ENCODE data around the gene UROD. TPM values are rescaled to one million over a fixed set of nuclear protein-coding genes. Genes with fewer than 3 reads are reported as not detected.
"Not testable (repeated sequence)": the region's sequence is repeated elsewhere in the genome, so short reads cannot be mapped to it uniquely, and the experiment has no call there.

UROD gene
- total RNA-seq, 1 donor: 114 TPM

DNA sequence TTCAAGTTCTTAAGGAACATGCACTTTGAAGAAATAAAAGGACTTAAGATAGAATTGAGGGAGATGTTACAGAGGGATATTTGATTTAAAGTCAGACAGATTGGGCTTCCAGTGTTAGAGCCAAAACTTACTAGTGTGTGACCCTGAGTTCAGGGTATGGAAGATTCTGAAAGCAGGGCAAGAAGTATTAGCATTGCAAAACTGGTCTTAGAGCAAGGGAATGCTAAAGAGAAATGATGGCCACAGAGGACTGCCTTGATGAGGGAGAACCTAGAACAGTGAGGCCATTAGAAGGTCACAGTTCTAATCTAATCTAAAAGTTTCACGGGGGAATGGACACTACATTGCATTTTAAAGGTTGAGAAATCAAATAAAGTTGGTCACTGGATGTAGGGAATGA, 45.5 kb downstream of the UROD start:
- no peak overlapping the region for H3K4me3 ChIP-seq (ENCODE audit: low read depth, low read length)
- no peak for DNase-seq (ENCODE audit: low read depth)
- TF ChIP-seq, protein P1, sequence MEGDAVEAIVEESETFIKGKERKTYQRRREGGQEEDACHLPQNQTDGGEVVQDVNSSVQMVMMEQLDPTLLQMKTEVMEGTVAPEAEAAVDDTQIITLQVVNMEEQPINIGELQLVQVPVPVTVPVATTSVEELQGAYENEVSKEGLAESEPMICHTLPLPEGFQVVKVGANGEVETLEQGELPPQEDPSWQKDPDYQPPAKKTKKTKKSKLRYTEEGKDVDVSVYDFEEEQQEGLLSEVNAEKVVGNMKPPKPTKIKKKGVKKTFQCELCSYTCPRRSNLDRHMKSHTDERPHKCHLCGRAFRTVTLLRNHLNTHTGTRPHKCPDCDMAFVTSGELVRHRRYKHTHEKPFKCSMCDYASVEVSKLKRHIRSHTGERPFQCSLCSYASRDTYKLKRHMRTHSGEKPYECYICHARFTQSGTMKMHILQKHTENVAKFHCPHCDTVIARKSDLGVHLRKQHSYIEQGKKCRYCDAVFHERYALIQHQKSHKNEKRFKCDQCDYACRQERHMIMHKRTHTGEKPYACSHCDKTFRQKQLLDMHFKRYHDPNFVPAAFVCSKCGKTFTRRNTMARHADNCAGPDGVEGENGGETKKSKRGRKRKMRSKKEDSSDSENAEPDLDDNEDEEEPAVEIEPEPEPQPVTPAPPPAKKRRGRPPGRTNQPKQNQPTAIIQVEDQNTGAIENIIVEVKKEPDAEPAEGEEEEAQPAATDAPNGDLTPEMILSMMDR (IDR thresholded peaks at IDR 0.05; ENCODE audit: insufficient read depth, low read length): no peak

DNA sequence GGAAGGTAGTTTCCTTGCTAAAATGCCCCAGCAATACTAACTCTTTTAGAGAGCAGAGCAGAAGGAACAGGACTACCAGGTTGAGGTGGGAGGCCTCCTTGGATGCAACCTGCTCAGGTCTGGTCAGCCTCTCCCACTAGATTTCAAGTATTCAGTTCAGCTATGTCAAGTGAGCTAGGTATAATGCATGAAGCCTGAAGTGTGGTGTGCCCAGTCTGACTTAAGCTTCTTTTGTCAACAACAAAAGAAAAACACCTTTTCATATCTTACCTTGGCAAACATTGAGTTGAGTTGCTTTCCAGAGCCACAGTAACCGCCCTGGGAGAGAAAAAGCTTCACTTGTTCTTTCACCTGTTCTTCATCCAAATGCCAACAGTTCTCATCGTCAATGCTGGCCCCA, 47.8 kb downstream of the UROD start:
- DNase-seq (ENCODE audit: low read depth): no peak
- H3K4me3 ChIP-seq (ENCODE audit: low read depth, low read length): no peak overlapping the region
- TF ChIP-seq, protein P1 (IDR thresholded peaks at IDR 0.05; ENCODE audit: insufficient read depth, low read length): no peak

DNA sequence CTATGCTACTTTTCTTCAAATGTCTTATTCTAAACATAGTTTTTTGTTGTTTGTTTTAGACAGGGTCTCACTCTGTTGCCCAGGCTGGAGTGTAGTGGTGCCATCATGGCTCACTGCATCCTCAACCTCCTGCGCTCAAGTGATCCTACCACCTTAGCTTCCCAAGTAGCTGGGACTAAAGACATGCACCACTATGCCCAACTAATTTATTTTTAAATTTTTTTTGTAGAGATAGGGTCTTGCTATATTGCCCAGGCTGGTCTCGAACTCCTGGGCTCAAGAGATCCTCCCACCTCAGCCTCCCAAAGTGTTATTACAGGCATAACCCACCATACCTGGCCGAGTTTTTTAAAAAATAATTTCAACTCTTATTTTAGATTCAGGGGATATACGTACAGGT, 50.4 kb downstream of the UROD start:
- not testable (repeated sequence) for H3K4me3 ChIP-seq (ENCODE audit: low read depth, low read length); DNase-seq (ENCODE audit: low read depth)

DNA sequence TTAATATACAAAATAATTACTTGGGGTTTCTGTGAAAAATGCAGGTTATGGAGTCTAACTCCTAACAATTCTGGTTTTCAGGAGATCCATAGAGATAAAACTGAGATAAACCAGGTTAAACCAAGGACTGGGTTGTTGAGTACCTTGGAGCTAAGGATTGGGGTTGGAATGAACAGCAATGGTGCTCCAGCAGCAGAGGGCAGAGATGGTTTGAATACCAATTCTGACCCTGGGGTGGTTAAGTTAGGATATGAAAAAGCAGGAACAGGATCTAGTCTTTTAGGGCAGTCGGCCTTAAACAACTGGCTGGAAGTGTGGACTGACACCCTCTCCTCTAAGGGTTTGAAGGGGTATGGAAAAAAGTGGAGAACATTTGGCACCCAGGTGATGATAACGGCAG, 53.0 kb downstream of the UROD start:
- no peak for DNase-seq (ENCODE audit: low read depth)
- TF ChIP-seq, protein P1 (IDR thresholded peaks at IDR 0.05; ENCODE audit: insufficient read depth, low read length): no peak
- no peak overlapping the region for H3K4me3 ChIP-seq (ENCODE audit: low read depth, low read length)

Other genes with a start within 250 kb of the UROD start
- 894 and 2,421 TPM in 2 replicates for gene RPS8, start 236.7 kb upstream of the UROD start, total RNA-seq (ENCODE audit: low replicate concordance)
- 0.09 TPM in 1 of 2 replicates, not detected in the other for gene BEST4, start 224.1 kb upstream of the UROD start, total RNA-seq (ENCODE audit: low replicate concordance)
- 28.8 and 36.1 TPM in 2 replicates for gene PLK3, start 211.9 kb upstream of the UROD start, total RNA-seq (ENCODE audit: low replicate concordance)
- gene DYNLT4, start 204.9 kb upstream of the UROD start, total RNA-seq (ENCODE audit: low replicate concordance): 1.2 TPM in 1 of 2 replicates, not detected in the other
- 5.2 and 5.4 TPM in 2 replicates for gene BTBD19, start 203.7 kb upstream of the UROD start, total RNA-seq (ENCODE audit: low replicate concordance)
- gene PTCH2, start 169.0 kb upstream of the UROD start, total RNA-seq (ENCODE audit: low replicate concordance): 0.36 and 0.57 TPM in 2 replicates
- 39.0 and 43.4 TPM in 2 replicates for gene EIF2B3, start 25.7 kb upstream of the UROD start, total RNA-seq (ENCODE audit: low replicate concordance)
- 28.5 and 161 TPM in 2 replicates for gene HECTD3, start 930 bp upstream of the UROD start, total RNA-seq (ENCODE audit: low replicate concordance)
- gene ZSWIM5, start 194.4 kb downstream of the UROD start, total RNA-seq (ENCODE audit: low replicate concordance): 0.49 and 4.7 TPM in 2 replicates

All from fibroblast of the aortic adventitia (primary cell).